Right hindlimb (tissue), 1 donor: ENCODE data around the gene HIGD2A.
A peak's percentile ranks its signal among the peaks of the same experiment; 100 is the strongest.

Experiments used
- DNase-seq: peaks from one replicate; pipeline ENCODE4 v3.0.0-alpha.2; 2018

The HIGD2A gene

GRCh38 chr5:176369934-176370711 lies 18.4 kb upstream of the HIGD2A start:
- no peak for DNase-seq

- no peak for DNase-seq
These were observed 16.7 kb upstream of the HIGD2A start for GRCh38 chr5:176371621-176372539.

GRCh38 chr5:176373100-176373818 lies 15.3 kb upstream of the HIGD2A start:
- DNase-seq: peak; percentile 29

GRCh38 chr5:176379881-176380280 lies 8.7 kb upstream of the HIGD2A start:
- DNase-seq: no peak

GRCh38 chr5:176381423-176381822 lies 7.1 kb upstream of the HIGD2A start:
- no peak for DNase-seq

GRCh38 chr5:176381979-176382378 lies 6.6 kb upstream of the HIGD2A start:
- DNase-seq: no peak

GRCh38 chr5:176382721-176383120 lies 5.8 kb upstream of the HIGD2A start:
- no peak for DNase-seq

GRCh38 chr5:176383248-176383905 lies 5.2 kb upstream of the HIGD2A start:
- no peak for DNase-seq

GRCh38 chr5:176383961-176384360 lies 4.6 kb upstream of the HIGD2A start:
- DNase-seq: no peak

- no peak for DNase-seq
These were observed 4.1 kb upstream of the HIGD2A start for GRCh38 chr5:176384366-176384930.

GRCh38 chr5:176384991-176385390 lies 3.6 kb upstream of the HIGD2A start:
- no peak for DNase-seq

- no peak for DNase-seq
These were observed 2.1 kb upstream of the HIGD2A start for GRCh38 chr5:176386491-176386890.

GRCh38 chr5:176387384-176387925 lies 1.1 kb upstream of the HIGD2A start:
- DNase-seq: no peak

- DNase-seq: no peak
These were observed 528 bp upstream of the HIGD2A start for GRCh38 chr5:176388003-176388443.

GRCh38 chr5:176389135-176390123 lies 878 bp downstream of the HIGD2A start:
- no peak for DNase-seq

GRCh38 chr5:176391479-176391878 lies 2.9 kb downstream of the HIGD2A start:
- DNase-seq: no peak

GRCh38 chr5:176391999-176392398 lies 3.4 kb downstream of the HIGD2A start:
- DNase-seq: no peak

GRCh38 chr5:176392526-176392925 lies 4.0 kb downstream of the HIGD2A start:
- DNase-seq: no peak

- DNase-seq: no peak
These were observed 5.5 kb downstream of the HIGD2A start for GRCh38 chr5:176394096-176394495.

GRCh38 chr5:176394881-176395675 lies 6.5 kb downstream of the HIGD2A start:
- no peak for DNase-seq
